ENCODE results near the gene HIVEP3. TPM values are rescaled to one million over a fixed set of nuclear protein-coding genes. Genes with fewer than 3 reads are reported as not detected.

The HIVEP3 gene
- total RNA-seq, 3 donors from 2014 or later: 4.9 to 6.5 (median 6.1) TPM

DNA sequence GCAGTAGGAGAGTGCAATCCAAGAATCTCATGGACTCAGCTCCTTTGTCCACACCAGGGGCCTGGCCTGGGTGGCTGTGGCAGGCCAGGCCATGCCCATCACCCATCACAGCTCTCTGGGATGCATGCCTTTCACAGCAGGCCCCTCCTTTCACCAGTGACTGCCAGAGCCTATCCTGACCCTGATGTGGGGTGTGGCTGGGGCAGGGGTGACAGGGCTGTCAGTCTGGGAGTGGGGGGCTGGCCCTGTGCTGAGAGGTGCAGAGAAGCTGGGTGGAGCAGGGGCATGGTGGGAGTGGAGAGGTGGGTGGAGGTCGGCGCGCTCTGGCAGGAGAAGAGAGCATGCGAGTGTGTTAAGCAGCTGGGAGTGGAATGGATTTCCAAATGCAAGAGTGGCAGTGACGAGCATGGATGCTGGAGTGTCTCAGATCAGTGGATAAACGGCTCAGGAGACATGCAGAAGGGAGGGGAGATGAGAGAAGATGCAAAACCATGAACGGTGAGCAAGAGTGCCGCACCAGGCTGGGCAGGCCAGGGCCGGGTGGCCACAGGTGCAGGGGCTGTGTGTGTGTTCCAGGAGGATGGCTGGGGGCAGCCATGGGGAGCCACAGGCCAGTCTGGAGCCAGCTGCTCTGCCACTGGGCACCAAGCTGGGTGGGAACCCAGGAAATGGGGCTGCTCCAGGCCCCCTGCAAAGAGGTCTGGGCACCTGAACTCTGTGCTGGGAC, 394.6 kb downstream of the HIVEP3 start:
- H3K4me1 ChIP-seq (ENCODE audit: low read depth): no peaks in the 10 kb centered on the region
- DNase-seq (no peak), ATAC-seq (no peak)
- H3K4me3 ChIP-seq: no peak overlapping the region
- intact Hi-C loops (cut with DNase I, micrococcal nuclease): no loop called here
- H3K9me3 ChIP-seq: no peaks in the 10 kb centered on the region
- no peaks in the 10 kb centered on the region for H3K36me3 ChIP-seq (ENCODE audit: low read depth)
- TF ChIP-seq, protein P1, sequence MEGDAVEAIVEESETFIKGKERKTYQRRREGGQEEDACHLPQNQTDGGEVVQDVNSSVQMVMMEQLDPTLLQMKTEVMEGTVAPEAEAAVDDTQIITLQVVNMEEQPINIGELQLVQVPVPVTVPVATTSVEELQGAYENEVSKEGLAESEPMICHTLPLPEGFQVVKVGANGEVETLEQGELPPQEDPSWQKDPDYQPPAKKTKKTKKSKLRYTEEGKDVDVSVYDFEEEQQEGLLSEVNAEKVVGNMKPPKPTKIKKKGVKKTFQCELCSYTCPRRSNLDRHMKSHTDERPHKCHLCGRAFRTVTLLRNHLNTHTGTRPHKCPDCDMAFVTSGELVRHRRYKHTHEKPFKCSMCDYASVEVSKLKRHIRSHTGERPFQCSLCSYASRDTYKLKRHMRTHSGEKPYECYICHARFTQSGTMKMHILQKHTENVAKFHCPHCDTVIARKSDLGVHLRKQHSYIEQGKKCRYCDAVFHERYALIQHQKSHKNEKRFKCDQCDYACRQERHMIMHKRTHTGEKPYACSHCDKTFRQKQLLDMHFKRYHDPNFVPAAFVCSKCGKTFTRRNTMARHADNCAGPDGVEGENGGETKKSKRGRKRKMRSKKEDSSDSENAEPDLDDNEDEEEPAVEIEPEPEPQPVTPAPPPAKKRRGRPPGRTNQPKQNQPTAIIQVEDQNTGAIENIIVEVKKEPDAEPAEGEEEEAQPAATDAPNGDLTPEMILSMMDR (IDR thresholded peaks at IDR 0.05): no peak

DNA sequence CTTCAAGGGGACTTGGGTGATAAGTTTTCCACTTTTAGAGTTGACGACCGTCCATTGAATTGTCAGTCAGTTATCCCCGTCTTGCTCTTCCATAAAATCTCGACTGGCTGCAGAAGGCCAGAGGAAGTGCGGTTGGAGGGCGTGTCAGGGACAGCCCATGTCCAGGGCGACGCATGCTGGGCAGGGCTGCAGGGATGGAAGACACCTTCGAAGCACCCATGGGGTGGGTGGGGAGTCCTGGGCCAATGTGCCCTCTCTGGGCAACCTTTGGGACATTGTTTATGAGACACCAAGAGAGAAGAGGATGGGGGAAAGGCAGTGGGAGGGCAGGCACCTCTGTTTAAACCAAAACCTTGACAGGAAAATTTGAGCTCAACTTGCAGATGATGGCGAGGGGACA, 395.7 kb downstream of the HIVEP3 start:
- TF ChIP-seq, protein P1 (IDR thresholded peaks at IDR 0.05): no peak
- no peak for DNase-seq
- no peaks in the 10 kb centered on the region for H3K36me3 ChIP-seq (ENCODE audit: low read depth)
- no peaks in the 10 kb centered on the region for H3K9me3 ChIP-seq
- intact Hi-C loops (cut with DNase I, micrococcal nuclease): no loop called here
- ATAC-seq: no peak
- H3K4me1 ChIP-seq (ENCODE audit: low read depth): no peaks in the 10 kb centered on the region
- H3K4me3 ChIP-seq: no peak overlapping the region

DNA sequence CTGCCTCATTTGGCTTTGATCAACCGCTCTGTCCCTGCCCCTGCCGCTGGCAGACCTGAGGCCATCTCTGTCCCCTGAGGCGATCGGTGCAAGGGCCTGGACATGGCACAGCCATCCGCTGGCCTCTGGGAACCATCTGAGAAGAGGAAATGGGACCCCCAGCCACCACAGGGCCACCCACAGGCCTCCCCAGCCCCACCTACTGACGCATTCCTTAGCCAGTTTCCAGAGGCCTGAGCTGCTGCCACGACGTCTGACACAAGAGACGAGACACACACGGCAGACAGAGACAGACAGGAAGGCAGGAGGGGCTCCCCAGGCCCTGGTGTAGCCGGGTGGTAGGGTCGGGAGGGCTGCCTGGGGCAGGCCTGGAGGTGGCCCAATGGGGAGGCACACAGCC, 397.0 kb downstream of the HIVEP3 start:
- no peak overlapping the region for H3K4me3 ChIP-seq
- TF ChIP-seq, protein P1 (IDR thresholded peaks at IDR 0.05): no peak
- H3K9me3 ChIP-seq: no peaks in the 10 kb centered on the region
- H3K36me3 ChIP-seq (ENCODE audit: low read depth): no peaks in the 10 kb centered on the region
- H3K4me1 ChIP-seq (ENCODE audit: low read depth): no peaks in the 10 kb centered on the region
- DNase-seq (no peak), ATAC-seq (no peak)
- intact Hi-C loops (cut with DNase I, micrococcal nuclease): no loop called here

DNA sequence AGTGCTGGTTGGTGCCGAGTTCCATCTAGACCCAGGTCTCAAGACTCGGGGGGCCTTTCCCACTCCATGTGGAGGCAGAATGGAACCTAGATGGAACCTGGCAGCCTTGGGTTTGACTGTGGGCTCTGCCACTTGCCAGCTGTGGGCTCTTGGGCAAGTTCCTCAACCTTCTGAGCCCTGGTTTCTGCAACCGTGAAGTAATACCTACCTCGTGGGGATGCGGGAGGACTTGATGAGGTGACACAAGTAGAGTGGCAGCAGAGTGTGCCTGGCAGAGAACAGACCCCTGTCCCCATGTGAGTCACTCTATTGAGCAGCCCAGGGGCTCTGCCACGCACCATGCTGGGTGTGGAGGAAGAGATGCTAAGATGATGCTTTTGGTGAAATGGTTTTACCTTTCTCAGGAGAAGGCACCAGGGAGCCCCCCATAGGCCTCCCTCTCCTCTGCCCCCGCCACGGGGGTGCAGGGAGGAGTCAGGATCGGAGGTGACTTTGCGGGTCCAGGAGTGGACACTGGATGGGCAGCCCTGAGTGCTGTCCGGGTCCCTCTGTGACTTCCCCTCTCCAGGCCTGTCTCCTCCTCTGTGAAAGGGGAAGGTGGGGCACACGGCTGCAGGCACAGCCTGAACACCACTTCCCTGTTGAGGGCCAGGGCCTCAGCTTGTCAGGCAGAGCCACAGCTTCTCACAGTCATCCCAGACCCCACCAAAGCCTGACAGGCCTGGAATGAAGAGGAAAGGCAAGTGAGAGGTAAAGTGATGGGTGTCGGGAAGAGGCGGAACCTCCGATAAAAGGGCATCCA, 397.6 kb downstream of the HIVEP3 start:
- intact Hi-C loops (cut with DNase I, micrococcal nuclease): no loop called here
- Histone ChIP-seq H3K9me3 (no peaks in the 10 kb centered on the region), H3K36me3 (ENCODE audit: low read depth) (no peaks in the 10 kb centered on the region), H3K4me3 (no peak overlapping the region), H3K4me1 (ENCODE audit: low read depth) (peaks cover 4% of the 10 kb centered on the region)
- ATAC-seq (no peak), DNase-seq (no peak)
- TF ChIP-seq, protein P1 (IDR thresholded peaks at IDR 0.05): no peak

DNA sequence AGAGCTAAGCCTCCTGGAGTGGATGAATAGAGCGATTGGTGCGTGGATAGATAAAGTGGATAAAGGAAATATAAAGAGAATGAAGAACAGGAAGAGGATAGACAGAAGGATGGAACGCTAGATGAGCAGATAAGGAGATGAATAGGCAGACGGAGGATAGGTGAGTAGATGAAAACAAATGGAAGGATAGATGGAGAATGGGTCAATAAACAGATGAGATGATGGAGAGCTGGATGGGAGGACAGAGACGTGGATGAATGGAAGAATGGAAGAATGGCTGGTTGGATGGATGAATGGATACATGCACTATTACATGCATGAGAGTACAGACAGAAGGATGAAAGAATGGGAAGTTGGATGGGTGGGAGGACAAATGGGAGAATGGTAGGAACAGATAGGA, 399.1 kb downstream of the HIVEP3 start:
- Histone ChIP-seq H3K36me3 (ENCODE audit: low read depth) (no peaks in the 10 kb centered on the region), H3K4me3 (no peak overlapping the region), H3K9me3 (no peaks in the 10 kb centered on the region), H3K4me1 (ENCODE audit: low read depth) (peaks cover 17% of the 10 kb centered on the region)
- DNase-seq: no peak
- TF ChIP-seq, protein P1 (IDR thresholded peaks at IDR 0.05): no peak
- intact Hi-C loops (cut with DNase I, micrococcal nuclease): no loop called here
- no peak for ATAC-seq

All from mucosa of descending colon (tissue), 3 donors.